SK-N-SH (cell line): ENCODE measurements around the gene PWWP2B.

Source experiments
- CTCF ChIP-seq: fragments of 200-600 bp; sonication (generic); IDR thresholded peaks from 2 replicates; pipeline ENCODE4 v1.6.1; 2017; ENCODE audit warnings: antibody characterized with exemption, mild to moderate bottlenecking, moderate library complexity
- FOSL2 ChIP-seq: IDR thresholded peaks from 2 replicates; pipeline ENCODE4 v1.4.0; 2012; ENCODE audit warnings: low read depth, mild to moderate bottlenecking, moderate library complexity, borderline replicate concordance
- FOXJ3 ChIP-seq: sonication (generic); formaldehyde crosslinking; IDR thresholded peaks from 2 replicates; pipeline ENCODE4 v1.5.1; 2020; ENCODE audit warnings: mild to moderate bottlenecking, missing genetic modification reagents
- GABPA ChIP-seq: IDR thresholded peaks from 2 replicates; pipeline ENCODE4 v1.4.0; 2012; ENCODE audit warnings: low read depth, mild to moderate bottlenecking
- MAX ChIP-seq: IDR thresholded peaks from 2 replicates; pipeline ENCODE4 v1.4.0; 2012; ENCODE audit warnings: low read depth
- RFX5 ChIP-seq: IDR thresholded peaks from 2 replicates; pipeline ENCODE4 v1.6.1; 2012; ENCODE audit warnings: mild to moderate bottlenecking, improper control_type of control experiment, low read length
- SIN3A ChIP-seq: IDR thresholded peaks from 2 replicates; pipeline ENCODE4 v1.6.1; 2012; ENCODE audit warnings: low read depth, mild to moderate bottlenecking, low read length, moderate library complexity, borderline replicate concordance

- TF ChIP-seq CTCF (no peak), FOSL2 (no peak), FOXJ3 (CRISPR knock-in tag) (no peak), SIN3A (no peak), MAX (peak; percentile 55; the same call in 1 of the 2 replicates), RFX5 (no peak), GABPA (no peak)
Observed at GRCh38 chr10:132447446-132448247, 50.6 kb downstream of the PWWP2B start.
